Neural crest cell (in vitro differentiated cells): ENCODE results near the gene PMP22. TPM values are rescaled to one million over a fixed set of nuclear protein-coding genes. Genes with fewer than 3 reads are reported as not detected.

Experiments
- DNase-seq: peaks from one replicate; pipeline ENCODE4 v3.0.0; 2021; ENCODE audit warnings: low read depth, mixed read lengths, low spot score
- H3K27ac Mint-ChIP-seq: one replicate; pipeline ENCODE4 v1.8.0; 2021; ENCODE audit warnings: mild to moderate bottlenecking, mixed read lengths; ENCODE audit not compliant: unreplicated experiment
- H3K27me3 Mint-ChIP-seq: 2 replicates; pipeline ENCODE4 v1.8.0; 2021; ENCODE audit warnings: low read depth, mild to moderate bottlenecking, mixed read lengths
- H3K36me3 Mint-ChIP-seq: 2 replicates; pipeline ENCODE4 v1.8.0; 2021; ENCODE audit warnings: low read depth, mild to moderate bottlenecking, mixed read lengths
- H3K4me1 Mint-ChIP-seq: 2 replicates; pipeline ENCODE4 v1.8.0; 2021; ENCODE audit warnings: mixed read lengths
- H3K4me3 Mint-ChIP-seq: one replicate; pipeline ENCODE4 v1.8.0; 2021; ENCODE audit warnings: mild to moderate bottlenecking, mixed read lengths
- H3K9me3 Mint-ChIP-seq: 2 replicates; pipeline ENCODE4 v1.8.0; 2021; ENCODE audit warnings: mixed read lengths
- CTCF ChIP-seq: fragments of 200-600 bp; sonication (generic); conservative IDR thresholded peaks from 2 replicates; pipeline ENCODE4 v1.5.0; 2021; ENCODE audit warnings: antibody characterized with exemption, mild to moderate bottlenecking
- total RNA-seq: library from RNA; stranded (reverse); gene quantifications from 2 replicates; pipeline ENCODE4 v1.2.1, GENCODE V29; 2021

The PMP22 gene
- total RNA-seq, 1 donor from 2014 or later: 14.9 TPM

GRCh38 chr17:15197229-15197628, 67.9 kb downstream of the PMP22 start:
- TF ChIP-seq CTCF: no peak
- Mint-ChIP-seq H3K27me3 (no peaks in the 10 kb centered on the region), H3K9me3 (peaks cover 17% of the 10 kb centered on the region)

GRCh38 chr17:15194859-15195277, 70.3 kb downstream of the PMP22 start:
- peaks cover 10% of the 10 kb centered on the region for H3K4me1 Mint-ChIP-seq
- no peak for TF ChIP-seq CTCF
- H3K9me3 Mint-ChIP-seq: peaks cover 4% of the 10 kb centered on the region
- H3K27me3 Mint-ChIP-seq: no peaks in the 10 kb centered on the region
- peaks cover 10% of the 10 kb centered on the region for H3K36me3 Mint-ChIP-seq
- H3K4me3 Mint-ChIP-seq: no peak overlapping the region
- no peak overlapping the region for H3K27ac Mint-ChIP-seq
- DNase-seq: no peak

More at GRCh38 chr17:15197229-15197628, 67.9 kb downstream of the PMP22 start:
- H3K4me1 Mint-ChIP-seq: peaks cover 10% of the 10 kb centered on the region
- H3K27ac Mint-ChIP-seq: no peak overlapping the region
- H3K4me3 Mint-ChIP-seq: no peak overlapping the region
- no peak for DNase-seq
- peaks cover 19% of the 10 kb centered on the region for H3K36me3 Mint-ChIP-seq

GRCh38 chr17:15185625-15185991, 79.5 kb downstream of the PMP22 start:
- Mint-ChIP-seq H3K27me3 (no peaks in the 10 kb centered on the region), H3K9me3 (no peaks in the 10 kb centered on the region), H3K4me1 (no peaks in the 10 kb centered on the region), H3K27ac (no peak overlapping the region), H3K36me3 (no peaks in the 10 kb centered on the region), H3K4me3 (no peak overlapping the region)
- TF ChIP-seq CTCF: no peak
- no peak for DNase-seq

- peaks cover under 1% of the 10 kb centered on the region for H3K27me3 Mint-ChIP-seq
- H3K4me3 Mint-ChIP-seq: no peak overlapping the region
- no peak for DNase-seq
- H3K4me1 Mint-ChIP-seq: peaks cover 5% of the 10 kb centered on the region
- no peaks in the 10 kb centered on the region for H3K9me3 Mint-ChIP-seq
- no peak for TF ChIP-seq CTCF
- no peak overlapping the region for H3K27ac Mint-ChIP-seq
- no peaks in the 10 kb centered on the region for H3K36me3 Mint-ChIP-seq
These were observed 80.1 kb downstream of the PMP22 start for GRCh38 chr17:15184872-15185624.

GRCh38 chr17:15181816-15182215, 83.3 kb downstream of the PMP22 start:
- no peaks in the 10 kb centered on the region for H3K9me3 Mint-ChIP-seq
- no peaks in the 10 kb centered on the region for H3K36me3 Mint-ChIP-seq
- TF ChIP-seq CTCF: no peak
- H3K27ac Mint-ChIP-seq: no peak overlapping the region
- no peak overlapping the region for H3K4me3 Mint-ChIP-seq
- H3K27me3 Mint-ChIP-seq: peaks cover 5% of the 10 kb centered on the region
- peaks cover 9% of the 10 kb centered on the region for H3K4me1 Mint-ChIP-seq
- no peak for DNase-seq
